HCT116 (cell line): Measurements from ENCODE around the gene DHX30. TPM values are rescaled to one million over a fixed set of nuclear protein-coding genes. Genes with fewer than 3 reads are reported as not detected.
A peak's percentile ranks its signal among the peaks of the same experiment; 100 is the strongest.

Experiments
- ATAC-seq: fragments of 200-7000 bp; cut with Tn5 transposase; 2 replicates; pipeline ENCODE4 v1.9.1; 2020; ENCODE audit warnings: mild to moderate bottlenecking, moderate library complexity
- BruUV-seq: library from RNA; stranded (reverse); fragments of 400-500 nt; replicated peaks from 2 replicates; lab custom pipeline; 2021; lab: Mats Ljungman, UMichigan
- CTCF ChIA-PET: fragments of 300-600 bp; sonication (Branson Sonifier 250); formaldehyde crosslinking; loops from one replicate; lab custom pipeline; 2021; ENCODE audit warnings: antibody characterized with exemption; lab: Charles Lee
- POLR2A ChIA-PET: fragments of 300-600, 350-600 bp; sonication (Branson Sonifier 250); formaldehyde crosslinking; loops from one replicate; lab custom pipeline; 2021; ENCODE audit warnings: antibody characterized with exemption; lab: Charles Lee
- RAD21 ChIA-PET, 2 experiments: fragments of 300-600 bp; sonication (Branson Sonifier 250); formaldehyde crosslinking; loops; one replicate each; lab custom pipeline; 2023; ENCODE audit warnings: low total read pairs in 2 of 2; ENCODE audit not compliant: uncharacterized antibody in 2 of 2, unreplicated experiment in 2 of 2, low non-redundant PET in 1 of 2; lab: Charles Lee
- DNase-seq: peaks from one replicate; pipeline ENCODE4 v3.0.0-alpha.2; 2010; ENCODE audit warnings: low read depth, low spot score
- H2AFZ ChIP-seq: fragments of 200-600 bp; shearing (Covaris generic), sonication (generic); 2 replicates; pipeline ENCODE4 v1.6.1; 2017; ENCODE audit warnings: low read depth, mixed run types, mixed read lengths, antibody characterized with exemption, low read length; ENCODE audit not compliant: poor library complexity, severe bottlenecking
- H3K27ac ChIP-seq: 2 replicates; pipeline ENCODE4 v1.5.1; 2012; ENCODE audit warnings: low read depth, low read length
- H3K27me3 ChIP-seq: fragments of 200-600 bp; sonication (generic); 2 replicates; pipeline ENCODE4 v1.6.1; 2016; ENCODE audit warnings: mixed run types, low read length, mixed read lengths; ENCODE audit not compliant: insufficient read depth
- H3K36me3 ChIP-seq, 2 experiments: fragments of 200-500 bp in 1 of 2; fragments of 200-600 bp in 1 of 2; sonication (Bioruptor generic) in 1 of 2; sonication (generic) in 1 of 2; 2 replicates each; pipeline versions ENCODE4 v1.5.1 to v1.6.1; 2014 to 2016; ENCODE audit warnings: low read length in 2 of 2, inconsistent platforms in 1 of 2, mixed read lengths in 1 of 2, mixed run types in 1 of 2; ENCODE audit not compliant: insufficient read depth in 2 of 2, control insufficient read depth in 1 of 2
- H3K4me1 ChIP-seq, 2 experiments: fragments of 200-600 bp in 1 of 2; sonication (generic) in 1 of 2; 2 replicates each; pipeline versions ENCODE4 v1.5.1 to v1.6.1; 2012 to 2017; ENCODE audit warnings: low read length in 2 of 2, inconsistent platforms in 1 of 2, mild to moderate bottlenecking in 1 of 2, mixed read lengths in 1 of 2, mixed run types in 1 of 2, moderate library complexity in 1 of 2; ENCODE audit not compliant: insufficient read depth in 2 of 2, control insufficient read depth in 1 of 2
- H3K4me2 ChIP-seq: fragments of 200-600 bp; sonication (generic); 2 replicates; pipeline ENCODE4 v1.6.1; 2017; ENCODE audit warnings: mixed run types, low read length, mixed read lengths
- H3K4me3 ChIP-seq, 2 experiments: fragments of 200-600 bp in 1 of 2; sonication (generic) in 1 of 2; replicated peaks in 1 of 2; 2 replicates each; pipeline ENCODE4 v1.5.1; 2011 to 2016; ENCODE audit warnings: low read length in 2 of 2, control low read depth in 1 of 2, low read depth in 1 of 2, mild to moderate bottlenecking in 1 of 2, mixed read lengths in 1 of 2, mixed run types in 1 of 2
- H3K79me2 ChIP-seq: fragments of 200-600 bp; sonication (generic); 2 replicates; pipeline ENCODE4 v1.6.1; 2017; ENCODE audit warnings: mild to moderate bottlenecking, mixed run types, low read length, moderate library complexity, mixed read lengths; ENCODE audit not compliant: insufficient read depth
- H3K9ac ChIP-seq: fragments of 200-600 bp; sonication (generic); 2 replicates; pipeline ENCODE4 v1.6.1; 2016; ENCODE audit warnings: low read length, mixed read lengths
- H3K9me2 ChIP-seq: fragments of 200-600 bp; sonication (generic), shearing (Covaris generic); 2 replicates; pipeline ENCODE4 v1.6.1; 2017; ENCODE audit warnings: mixed run types, mild to moderate bottlenecking, moderate library complexity; ENCODE audit not compliant: insufficient read depth
- H3K9me3 ChIP-seq, 2 experiments: fragments of 200-500 bp in 1 of 2; fragments of 200-600 bp in 1 of 2; sonication (Bioruptor generic) in 1 of 2; sonication (generic) in 1 of 2; 2 replicates each; pipeline ENCODE4 v1.6.1; 2014 to 2017; ENCODE audit warnings: low read length in 2 of 2, mixed read lengths in 2 of 2, inconsistent platforms in 1 of 2, low read depth in 1 of 2, mild to moderate bottlenecking in 1 of 2, mixed run types in 1 of 2, moderate library complexity in 1 of 2; ENCODE audit not compliant: control insufficient read depth in 1 of 2, insufficient read depth in 1 of 2
- H4K20me1 ChIP-seq: fragments of 200-600 bp; sonication (generic), shearing (Covaris generic); 2 replicates; pipeline ENCODE4 v1.6.1; 2017; ENCODE audit warnings: mixed run types, mild to moderate bottlenecking, moderate library complexity; ENCODE audit not compliant: insufficient read depth
- CBX3 ChIP-seq: IDR thresholded peaks from 2 replicates; pipeline ENCODE4 v1.6.1; 2012; ENCODE audit warnings: low read depth
- EGR1 ChIP-seq: IDR thresholded peaks from 2 replicates; pipeline ENCODE4 v1.6.1; 2012; ENCODE audit warnings: low read depth
- EZH2phosphoT487 ChIP-seq: fragments of 200-600 bp; IDR thresholded peaks from 2 replicates; pipeline ENCODE4 v1.6.1; 2018; ENCODE audit warnings: antibody characterized with exemption, borderline replicate concordance
- POLR2AphosphoS5 ChIP-seq: IDR thresholded peaks from 2 replicates; pipeline ENCODE4 v1.6.1; 2011; ENCODE audit warnings: mild to moderate bottlenecking, low read depth, low read length, moderate library complexity
- RAD21 ChIP-seq: IDR thresholded peaks from 2 replicates; pipeline ENCODE4 v1.6.1; 2012; ENCODE audit warnings: low read depth, mild to moderate bottlenecking
- SIN3A ChIP-seq: IDR thresholded peaks from 2 replicates; pipeline ENCODE4 v1.6.1; 2012; ENCODE audit warnings: low read depth
- SRF ChIP-seq: IDR thresholded peaks from 2 replicates; pipeline ENCODE4 v1.6.1; 2012; ENCODE audit warnings: low read depth
- TCF7L2 ChIP-seq: IDR thresholded peaks from 2 replicates; pipeline ENCODE4 v1.7.0; 2011; ENCODE audit warnings: borderline replicate concordance, inconsistent platforms; ENCODE audit not compliant: insufficient read depth, insufficient read length; ENCODE audit errors: extremely low read depth
- ZFX ChIP-seq: fragments of 450-650 bp; IDR thresholded peaks from 2 replicates; pipeline ENCODE4 v1.6.1; 2017
- intact Hi-C: fragments of 100-400 bp; cut with micrococcal nuclease; formaldehyde crosslinking; loops from 2 replicates; pipeline ENCODE4 v1.10.0; 2022
- total RNA-seq: library from RNA; stranded (reverse); gene quantifications from one replicate; pipeline ENCODE4 v1.2.1, GENCODE V29; 2021; ENCODE audit not compliant: unreplicated experiment
- TF ChIP-seq, protein P1 (sequence below): IDR thresholded peaks from 2 replicates; pipeline ENCODE4 v1.6.1; 2012
- TF ChIP-seq, protein P2 (sequence below): IDR thresholded peaks from 2 replicates; pipeline ENCODE4 v1.6.1; 2011; ENCODE audit warnings: mild to moderate bottlenecking, low read length, moderate library complexity; ENCODE audit not compliant: insufficient replicate concordance; ENCODE audit errors: extremely low read depth

The DHX30 gene
- total RNA-seq, 1 experiment from 2014 or later, result 114 TPM

DNA sequence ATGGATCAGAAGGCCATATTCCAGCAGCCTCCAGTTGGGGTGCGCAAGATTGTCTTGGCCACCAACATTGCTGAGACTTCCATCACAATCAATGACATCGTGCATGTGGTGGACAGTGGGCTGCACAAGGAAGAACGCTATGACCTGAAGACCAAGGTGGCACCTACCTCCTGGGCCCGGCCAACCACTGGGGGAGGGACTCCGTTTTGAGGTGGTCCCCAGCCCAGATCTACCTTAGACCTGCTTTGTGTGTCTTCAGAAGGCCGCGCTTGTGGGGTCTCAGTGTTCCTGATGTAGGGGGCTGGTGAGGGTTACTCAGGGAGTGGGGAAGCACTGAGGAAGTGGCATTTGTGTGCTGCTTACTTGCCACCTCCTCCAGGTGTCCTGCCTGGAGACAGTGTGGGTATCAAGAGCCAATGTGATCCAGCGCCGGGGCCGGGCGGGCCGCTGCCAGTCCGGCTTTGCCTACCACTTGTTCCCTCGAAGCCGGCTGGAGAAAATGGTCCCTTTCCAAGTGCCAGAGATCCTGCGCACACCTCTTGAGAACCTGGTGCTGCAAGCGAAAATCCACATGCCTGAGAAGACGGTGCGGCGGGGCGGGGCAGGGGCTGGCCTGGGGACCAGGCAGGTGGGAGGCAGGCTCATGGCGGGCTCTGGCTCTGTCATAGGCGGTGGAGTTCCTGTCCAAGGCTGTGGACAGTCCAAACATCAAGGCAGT lies 45.0 kb downstream of the DHX30 start:
- Histone ChIP-seq H3K4me1 (no peaks in the 10 kb centered on the region), H4K20me1 (no peaks in the 10 kb centered on the region), H3K4me3 (no peak overlapping the region), H3K4me2 (no peak overlapping the region), H3K79me2 (peaks cover 16% of the 10 kb centered on the region; the same call in 1 of the 2 replicates), H3K27ac (no peak overlapping the region), H3K9ac (no peak overlapping the region), H3K9me3 (no peaks in the 10 kb centered on the region), H3K27me3 (no peaks in the 10 kb centered on the region), H3K9me2 (no peaks in the 10 kb centered on the region), H2AFZ (no peak overlapping the region), H3K36me3 (peaks cover 35 to 68% of the 10 kb centered on the region in 2 experiments; a peak in 3 of 4 replicates)
- CTCF ChIA-PET, result no interaction called here
- BruUV-seq, result no TSS peak
- intact Hi-C loops, result no loop called here
- TF ChIP-seq, protein P1, sequence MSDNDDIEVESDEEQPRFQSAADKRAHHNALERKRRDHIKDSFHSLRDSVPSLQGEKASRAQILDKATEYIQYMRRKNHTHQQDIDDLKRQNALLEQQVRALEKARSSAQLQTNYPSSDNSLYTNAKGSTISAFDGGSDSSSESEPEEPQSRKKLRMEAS, result no peak
- POLR2A ChIA-PET, result no interaction called here
- no peak for ATAC-seq
- no peak for DNase-seq
- RAD21 ChIA-PET, result no interaction called here

- H3K4me1 ChIP-seq, result no peaks in the 10 kb centered on the region
- POLR2A ChIA-PET, result no interaction called here
- H3K4me3 ChIP-seq, result no peak overlapping the region
- BruUV-seq, result no TSS peak
- H4K20me1 ChIP-seq, result no peaks in the 10 kb centered on the region
- no peaks in the 10 kb centered on the region for H3K27me3 ChIP-seq
- no peak for TF ChIP-seq SRF
- TF ChIP-seq, protein P2, sequence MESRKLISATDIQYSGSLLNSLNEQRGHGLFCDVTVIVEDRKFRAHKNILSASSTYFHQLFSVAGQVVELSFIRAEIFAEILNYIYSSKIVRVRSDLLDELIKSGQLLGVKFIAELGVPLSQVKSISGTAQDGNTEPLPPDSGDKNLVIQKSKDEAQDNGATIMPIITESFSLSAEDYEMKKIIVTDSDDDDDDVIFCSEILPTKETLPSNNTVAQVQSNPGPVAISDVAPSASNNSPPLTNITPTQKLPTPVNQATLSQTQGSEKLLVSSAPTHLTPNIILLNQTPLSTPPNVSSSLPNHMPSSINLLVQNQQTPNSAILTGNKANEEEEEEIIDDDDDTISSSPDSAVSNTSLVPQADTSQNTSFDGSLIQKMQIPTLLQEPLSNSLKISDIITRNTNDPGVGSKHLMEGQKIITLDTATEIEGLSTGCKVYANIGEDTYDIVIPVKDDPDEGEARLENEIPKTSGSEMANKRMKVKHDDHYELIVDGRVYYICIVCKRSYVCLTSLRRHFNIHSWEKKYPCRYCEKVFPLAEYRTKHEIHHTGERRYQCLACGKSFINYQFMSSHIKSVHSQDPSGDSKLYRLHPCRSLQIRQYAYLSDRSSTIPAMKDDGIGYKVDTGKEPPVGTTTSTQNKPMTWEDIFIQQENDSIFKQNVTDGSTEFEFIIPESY, result no peak
- no peak for TF ChIP-seq RAD21
- TF ChIP-seq EZH2phosphoT487, result no peak
- 0 out of 2 replicates have a peak, but pooled peaks have one; percentile 30 for TF ChIP-seq SIN3A
- TF ChIP-seq CBX3, result no peak
- TF ChIP-seq ZFX, result no peak
- no peak for TF ChIP-seq EGR1
- no peak for TF ChIP-seq TCF7L2
- TF ChIP-seq POLR2AphosphoS5, result peak; percentile 37; the same call in 1 of the 2 replicates
- no peak overlapping the region; the same call in 1 of the 2 replicates for H3K27ac ChIP-seq
- no peaks in the 10 kb centered on the region for H3K9me2 ChIP-seq
- intact Hi-C loops, result no loop called here
- DNase-seq, result no peak
- peaks cover 29 to 61% of the 10 kb centered on the region in 2 experiments; a peak in 3 of 4 replicates for H3K36me3 ChIP-seq
- no peak for ATAC-seq
- no peak overlapping the region for H3K4me2 ChIP-seq
- H3K9me3 ChIP-seq, result no peaks in the 10 kb centered on the region
- H3K9ac ChIP-seq, result no peak overlapping the region
- RAD21 ChIA-PET, result no interaction called here
- peaks cover 10% of the 10 kb centered on the region; the same call in 1 of the 2 replicates for H3K79me2 ChIP-seq
- no peak overlapping the region for H2AFZ ChIP-seq
- CTCF ChIA-PET, result interaction anchor here (1.4 kb wide), 1 partner anchor 141 kb away, joined by 4 read pairs; no protein-coding TSS in a partner anchor
These were observed 45.7 kb downstream of the DHX30 start for GRCh38 chr3:47848599-47849117.
